ENCODE results near the gene EPHB2.
A peak's percentile ranks its signal among the peaks of the same experiment; 100 is the strongest.

EPHB2 gene

DNA sequence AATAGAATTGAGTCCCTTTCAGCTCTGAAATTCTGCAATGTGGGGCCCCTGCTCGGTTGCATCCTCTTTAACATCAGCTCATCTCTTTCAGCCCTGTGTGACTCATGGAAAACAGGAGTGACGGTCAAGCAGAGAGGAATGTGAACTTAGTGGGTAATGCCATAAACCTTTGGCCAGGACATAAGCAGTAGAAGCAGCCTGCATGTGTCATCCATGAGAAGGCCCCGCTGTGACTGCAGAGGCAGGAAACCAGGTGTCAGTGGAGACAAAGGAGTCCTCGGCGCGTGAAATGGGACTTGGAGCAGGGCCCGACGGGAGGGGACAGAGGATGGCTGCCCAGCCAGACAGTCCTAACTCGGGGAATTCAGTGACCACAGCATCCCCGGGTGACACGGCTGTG lies 21.1 kb upstream of the EPHB2 start:
- H3K27me3 ChIP-seq (ENCODE audit: insufficient read depth, poor library complexity, severe bottlenecking), result no peaks in the 10 kb centered on the region

GRCh38 chr1:22691031-22691753 lies 19.4 kb upstream of the EPHB2 start:
- no peak for ATAC-seq (ENCODE audit: low read depth)
- no peak overlapping the region for H3K27ac ChIP-seq (ENCODE audit: poor library complexity, severe bottlenecking)
- TF ChIP-seq CTCF (IDR thresholded peaks at IDR 0.05; ENCODE audit: poor library complexity, severe bottlenecking), result no peak
- no peak for DNase-seq (ENCODE audit: low spot score)
- no peaks in the 10 kb centered on the region for H3K9me3 ChIP-seq (ENCODE audit: severe bottlenecking)
- no peaks in the 10 kb centered on the region for H3K36me3 ChIP-seq (ENCODE audit: low read depth)
- peaks cover 10% of the 10 kb centered on the region for H3K4me1 ChIP-seq (ENCODE audit: insufficient read depth, poor library complexity, severe bottlenecking)
- H3K4me3 ChIP-seq (ENCODE audit: severe bottlenecking), result no peak overlapping the region
- no peaks in the 10 kb centered on the region for H3K27me3 ChIP-seq (ENCODE audit: insufficient read depth, poor library complexity, severe bottlenecking)

More for the DNA sequence above, 21.1 kb upstream of the EPHB2 start:
- H3K27ac ChIP-seq (ENCODE audit: poor library complexity, severe bottlenecking), result peak overlapping the region; percentile 9
- H3K4me1 ChIP-seq (ENCODE audit: insufficient read depth, poor library complexity, severe bottlenecking), result peaks cover 10% of the 10 kb centered on the region
- H3K9me3 ChIP-seq (ENCODE audit: severe bottlenecking), result no peaks in the 10 kb centered on the region
- no peaks in the 10 kb centered on the region for H3K36me3 ChIP-seq (ENCODE audit: low read depth)
- DNase-seq (ENCODE audit: low spot score) (no peak), ATAC-seq (ENCODE audit: low read depth) (peak; percentile 97)
- no peak for TF ChIP-seq CTCF (IDR thresholded peaks at IDR 0.05; ENCODE audit: poor library complexity, severe bottlenecking)
- H3K4me3 ChIP-seq (ENCODE audit: severe bottlenecking), result no peak overlapping the region

GRCh38 chr1:22694172-22694571 lies 16.5 kb upstream of the EPHB2 start:
- no peak for DNase-seq (ENCODE audit: low spot score)
- no peak overlapping the region for H3K4me3 ChIP-seq (ENCODE audit: severe bottlenecking)
- H3K36me3 ChIP-seq (ENCODE audit: low read depth), result no peaks in the 10 kb centered on the region

GRCh38 chr1:22696610-22697009 lies 14.0 kb upstream of the EPHB2 start:
- DNase-seq (ENCODE audit: low spot score) (no peak), ATAC-seq (ENCODE audit: low read depth) (no peak)
- Histone ChIP-seq H3K4me3 (ENCODE audit: severe bottlenecking) (no peak overlapping the region), H3K27me3 (ENCODE audit: insufficient read depth, poor library complexity, severe bottlenecking) (no peaks in the 10 kb centered on the region), H3K9me3 (ENCODE audit: severe bottlenecking) (no peaks in the 10 kb centered on the region), H3K36me3 (ENCODE audit: low read depth) (no peaks in the 10 kb centered on the region), H3K27ac (ENCODE audit: poor library complexity, severe bottlenecking) (no peak overlapping the region), H3K4me1 (ENCODE audit: insufficient read depth, poor library complexity, severe bottlenecking) (no peaks in the 10 kb centered on the region)
- no peak for TF ChIP-seq CTCF (IDR thresholded peaks at IDR 0.05; ENCODE audit: poor library complexity, severe bottlenecking)

More at GRCh38 chr1:22694172-22694571, 16.5 kb upstream of the EPHB2 start:
- Histone ChIP-seq H3K27me3 (ENCODE audit: insufficient read depth, poor library complexity, severe bottlenecking) (no peaks in the 10 kb centered on the region), H3K9me3 (ENCODE audit: severe bottlenecking) (no peaks in the 10 kb centered on the region), H3K4me1 (ENCODE audit: insufficient read depth, poor library complexity, severe bottlenecking) (peaks cover 8% of the 10 kb centered on the region), H3K27ac (ENCODE audit: poor library complexity, severe bottlenecking) (no peak overlapping the region)
- TF ChIP-seq CTCF (IDR thresholded peaks at IDR 0.05; ENCODE audit: poor library complexity, severe bottlenecking), result no peak
- no peak for ATAC-seq (ENCODE audit: low read depth)

- DNase-seq (ENCODE audit: low spot score) (no peak), ATAC-seq (ENCODE audit: low read depth) (no peak)
- H3K27me3 ChIP-seq (ENCODE audit: insufficient read depth, poor library complexity, severe bottlenecking), result no peaks in the 10 kb centered on the region
- no peak overlapping the region for H3K4me3 ChIP-seq (ENCODE audit: severe bottlenecking)
- no peaks in the 10 kb centered on the region for H3K4me1 ChIP-seq (ENCODE audit: insufficient read depth, poor library complexity, severe bottlenecking)
- no peaks in the 10 kb centered on the region for H3K36me3 ChIP-seq (ENCODE audit: low read depth)
- H3K9me3 ChIP-seq (ENCODE audit: severe bottlenecking), result no peaks in the 10 kb centered on the region
- TF ChIP-seq CTCF (IDR thresholded peaks at IDR 0.05; ENCODE audit: poor library complexity, severe bottlenecking), result no peak
- no peak overlapping the region for H3K27ac ChIP-seq (ENCODE audit: poor library complexity, severe bottlenecking)
Measured at GRCh38 chr1:22697980-22698379, 12.7 kb upstream of the EPHB2 start.
